ENCODE measurements around the gene UNC45A. TPM values are rescaled to one million over a fixed set of nuclear protein-coding genes. Genes with fewer than 3 reads are reported as not detected.
A peak's percentile ranks its signal among the peaks of the same experiment; 100 is the strongest.
"Not testable (repeated sequence)": the region's sequence is repeated elsewhere in the genome, so short reads cannot be mapped to it uniquely, and the experiment has no call there.

Gene UNC45A
- total and polyA plus RNA-seq, 5 donors = 24.0 to 32.8 (median 28.4) TPM

DNA sequence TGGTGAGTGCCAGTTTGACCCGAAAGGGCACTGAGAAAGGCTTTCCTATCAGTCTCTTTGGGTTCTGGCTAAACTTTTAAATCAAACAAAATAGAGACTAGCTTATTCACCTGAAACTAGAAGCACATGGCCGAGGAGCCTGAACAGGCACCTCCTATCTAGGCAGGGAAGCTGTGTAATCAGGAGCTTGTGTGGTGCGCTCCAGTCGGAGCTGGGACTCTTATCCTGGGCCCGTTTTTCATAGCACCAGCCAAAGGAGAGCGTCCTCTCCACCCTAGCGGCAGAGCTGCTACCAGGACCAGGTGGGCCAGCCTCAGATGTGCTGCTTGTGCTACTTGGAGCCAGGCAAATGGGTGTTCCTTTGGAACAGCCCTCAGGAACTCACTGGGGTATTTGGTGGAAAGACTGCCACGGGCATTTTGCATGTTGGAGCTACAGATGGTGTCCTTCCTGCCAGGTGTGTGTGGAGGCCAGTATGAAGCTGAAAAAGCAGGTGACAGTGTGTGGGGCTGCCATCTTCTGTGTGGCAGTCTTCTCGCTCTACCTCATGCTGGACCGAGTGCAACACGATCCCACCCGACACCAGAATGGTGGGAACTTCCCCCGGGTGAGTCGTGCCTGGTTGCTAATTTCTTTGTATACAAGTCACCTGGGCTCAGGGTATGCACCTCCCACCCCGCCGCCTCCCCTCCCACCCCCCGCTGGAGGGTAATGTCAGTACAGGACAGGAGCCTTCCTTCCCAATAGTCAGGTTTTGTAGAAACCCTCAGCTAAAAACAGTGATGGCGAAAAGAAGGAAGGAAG, 31.1 kb upstream of the UNC45A start:
- 67% methylated on average over 18 of the region's 18 CpGs for WGBS
- Histone ChIP-seq H3K9me3 (ENCODE audit: control insufficient read depth, low read length) (no peaks in the 10 kb centered on the region), H3K4me1 (ENCODE audit: control insufficient read depth, insufficient read depth, low read length) (peaks cover 13% of the 10 kb centered on the region), H3K27me3 (ENCODE audit: control insufficient read depth, insufficient read depth) (no peaks in the 10 kb centered on the region), H3K27ac (ENCODE audit: low read length) (peak overlapping the region; percentile 88), H3K4me3 (ENCODE audit: low read length) (peak overlapping the region; percentile 83)
- DNase-seq (peak in 2 of 3 donors; percentile 47 to 55), ATAC-seq (peak in 1 of 2 donors; percentile 2)
- intact Hi-C loops (cut with DNase I) = loop anchor here in 2 of 4 donors (2.0 to 5.0 kb wide), 2 partner anchors 27 to 33 kb away; partner anchors contain the start of gene UNC45A (in 1 of the 2)

DNA sequence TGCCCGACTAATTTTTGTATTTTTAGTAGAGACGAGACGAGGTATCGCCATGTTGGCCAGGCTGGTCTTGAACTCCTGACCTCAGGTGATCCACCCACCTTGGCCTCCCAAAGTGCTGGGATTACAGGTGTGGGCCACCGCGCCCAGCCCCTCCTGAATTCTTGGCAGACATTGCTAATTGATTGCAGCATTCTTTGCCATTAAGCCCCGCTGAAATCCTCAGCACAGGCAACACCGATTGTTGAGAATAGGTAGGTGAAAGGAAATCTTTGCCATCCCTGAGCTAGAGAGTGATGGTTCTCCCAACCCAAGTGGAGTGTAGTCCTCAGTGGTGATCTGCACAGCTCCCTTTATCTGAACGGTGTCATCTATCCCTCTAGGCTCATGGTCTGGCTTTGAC, 30.3 kb upstream of the UNC45A start:
- intact Hi-C loops (cut with DNase I) = loop anchor here in 1 of 4 donors (5.0 kb wide), 1 partner anchor 33 kb away; the partner anchor contains the start of gene UNC45A
- WGBS = 96% methylated on average over 9 of the region's 9 CpGs
- no peaks in the 10 kb centered on the region for H3K27me3 ChIP-seq (ENCODE audit: control insufficient read depth, insufficient read depth)
- ATAC-seq (no peak), DNase-seq (peak in 1 of 3 donors; percentile 46)
- H3K27ac ChIP-seq (ENCODE audit: low read length) = no peak overlapping the region
- peaks cover 13% of the 10 kb centered on the region for H3K4me1 ChIP-seq (ENCODE audit: control insufficient read depth, insufficient read depth, low read length)
- no peaks in the 10 kb centered on the region for H3K9me3 ChIP-seq (ENCODE audit: control insufficient read depth, low read length)
- H3K4me3 ChIP-seq (ENCODE audit: low read length) = no peak overlapping the region

DNA sequence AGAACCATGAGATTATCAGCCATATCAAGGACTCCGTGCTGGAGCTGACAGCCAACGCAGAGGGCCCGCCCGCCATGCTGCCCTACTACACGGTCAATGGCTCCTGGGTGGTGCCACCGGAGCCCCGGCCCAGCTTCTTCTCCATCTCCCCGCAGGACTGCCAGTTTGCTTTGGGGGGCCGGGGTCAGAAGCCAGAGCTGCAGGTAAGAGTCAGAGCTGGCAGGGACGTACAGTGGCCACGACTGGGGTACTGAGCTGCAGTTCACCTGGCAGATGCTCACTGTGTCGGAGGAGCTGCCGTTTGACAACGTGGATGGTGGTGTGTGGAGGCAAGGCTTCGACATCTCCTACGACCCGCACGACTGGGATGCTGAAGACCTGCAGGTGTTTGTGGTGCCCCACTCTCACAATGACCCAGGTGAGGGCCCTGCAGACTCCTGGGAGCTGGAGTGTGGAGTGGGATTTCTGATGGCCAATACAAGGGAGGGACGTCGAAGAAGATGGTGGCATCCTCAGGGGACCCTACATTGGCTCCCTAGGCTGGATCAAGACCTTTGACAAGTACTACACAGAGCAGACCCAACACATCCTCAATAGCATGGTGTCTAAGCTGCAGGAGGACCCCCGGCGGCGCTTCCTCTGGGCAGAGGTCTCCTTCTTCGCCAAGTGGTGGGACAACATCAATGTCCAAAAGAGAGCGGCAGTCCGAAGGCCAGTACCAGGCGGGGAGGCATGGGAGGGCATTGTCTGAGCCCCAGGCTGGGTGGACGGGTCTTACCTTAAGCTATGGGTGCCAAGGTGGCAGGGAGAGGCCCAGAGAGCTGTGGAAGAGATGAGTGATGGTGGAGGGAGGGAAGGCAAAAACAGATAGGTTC, 29.5 kb upstream of the UNC45A start:
- ATAC-seq (no peak), DNase-seq (peak in 2 of 3 donors; percentile 47 to 48)
- 96% methylated on average over 28 of the region's 28 CpGs for WGBS
- Histone ChIP-seq H3K27me3 (ENCODE audit: control insufficient read depth, insufficient read depth) (no peaks in the 10 kb centered on the region), H3K4me3 (ENCODE audit: low read length) (no peak overlapping the region), H3K9me3 (ENCODE audit: control insufficient read depth, low read length) (no peaks in the 10 kb centered on the region), H3K4me1 (ENCODE audit: control insufficient read depth, insufficient read depth, low read length) (peaks cover 13% of the 10 kb centered on the region), H3K27ac (ENCODE audit: low read length) (no peak overlapping the region)
- intact Hi-C loops (cut with DNase I) = no loop called here

DNA sequence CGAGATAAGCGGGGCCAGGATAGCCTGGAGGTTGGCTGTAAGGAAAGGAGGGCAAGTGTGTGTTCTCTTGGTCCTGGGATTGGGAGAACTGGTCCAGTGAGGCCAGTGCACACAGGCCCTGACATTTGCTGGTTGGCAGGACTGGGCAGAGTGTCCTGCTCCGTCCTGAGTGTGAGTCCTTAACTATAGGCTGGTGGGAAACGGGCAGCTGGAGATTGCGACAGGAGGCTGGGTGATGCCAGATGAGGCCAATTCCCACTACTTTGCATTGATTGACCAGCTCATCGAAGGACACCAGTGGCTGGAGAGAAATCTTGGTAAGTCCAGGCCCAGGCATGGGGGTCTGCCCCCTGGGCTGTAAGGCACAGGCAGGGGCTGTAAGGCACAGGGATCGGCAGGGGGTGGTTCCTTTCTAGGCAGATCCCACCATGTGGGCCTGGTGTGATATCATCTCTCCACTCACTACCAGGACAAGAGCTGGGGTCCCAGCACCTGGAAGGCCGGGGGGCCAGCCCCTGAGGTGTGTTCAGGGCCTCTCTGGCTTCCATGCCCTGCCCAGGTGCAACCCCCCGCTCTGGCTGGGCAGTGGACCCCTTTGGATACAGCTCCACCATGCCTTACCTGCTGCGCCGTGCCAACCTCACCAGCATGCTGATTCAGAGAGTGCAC, 28.8 kb upstream of the UNC45A start:
- DNase-seq (peak in 2 of 3 donors; percentile 57), ATAC-seq (no peak)
- Histone ChIP-seq H3K27me3 (ENCODE audit: control insufficient read depth, insufficient read depth) (no peaks in the 10 kb centered on the region), H3K4me1 (ENCODE audit: control insufficient read depth, insufficient read depth, low read length) (peaks cover 13% of the 10 kb centered on the region), H3K27ac (ENCODE audit: low read length) (no peak overlapping the region), H3K4me3 (ENCODE audit: low read length) (no peak overlapping the region), H3K9me3 (ENCODE audit: control insufficient read depth, low read length) (no peaks in the 10 kb centered on the region)
- intact Hi-C loops (cut with DNase I) = no loop called here
- 99% methylated on average over 11 of the region's 11 CpGs for WGBS

DNA sequence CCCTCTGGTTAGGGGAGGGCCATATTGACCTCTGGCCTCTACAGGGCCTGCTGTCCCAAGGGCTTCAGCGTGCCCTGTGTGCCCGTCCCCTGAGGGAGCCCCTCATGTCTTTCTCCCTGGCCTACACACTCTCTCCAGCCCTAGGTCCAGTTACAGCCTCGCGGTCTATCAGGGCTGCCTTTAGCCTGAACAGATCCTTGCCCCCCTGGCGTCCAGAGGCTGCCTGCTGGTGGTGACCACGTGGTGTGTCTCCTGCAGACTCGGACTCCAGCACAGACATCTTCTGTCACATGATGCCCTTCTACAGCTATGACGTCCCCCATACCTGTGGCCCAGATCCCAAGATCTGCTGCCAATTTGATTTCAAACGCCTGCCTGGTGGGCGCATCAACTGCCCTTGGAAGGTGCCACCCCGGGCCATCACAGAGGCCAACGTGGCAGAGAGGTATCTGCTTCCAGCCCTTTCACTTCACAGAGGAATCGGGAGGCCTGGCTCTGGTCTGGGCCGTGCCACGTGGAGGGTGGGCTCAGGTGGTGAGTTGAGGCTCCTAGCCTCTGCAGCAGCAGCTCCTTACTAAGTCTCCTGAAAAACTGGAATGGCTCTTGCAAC, 27.9 kb upstream of the UNC45A start:
- ATAC-seq (no peak), DNase-seq (peak in 2 of 3 donors; percentile 51 to 59)
- Histone ChIP-seq H3K4me3 (ENCODE audit: low read length) (no peak overlapping the region), H3K27ac (ENCODE audit: low read length) (peak overlapping the region; percentile 76), H3K9me3 (ENCODE audit: control insufficient read depth, low read length) (no peaks in the 10 kb centered on the region), H3K4me1 (ENCODE audit: control insufficient read depth, insufficient read depth, low read length) (peaks cover 10% of the 10 kb centered on the region), H3K27me3 (ENCODE audit: control insufficient read depth, insufficient read depth) (no peaks in the 10 kb centered on the region)
- whole genome bisulfite sequencing = 78% methylated on average over 15 of the region's 15 CpGs
- intact Hi-C loops (cut with DNase I) = no loop called here

DNA sequence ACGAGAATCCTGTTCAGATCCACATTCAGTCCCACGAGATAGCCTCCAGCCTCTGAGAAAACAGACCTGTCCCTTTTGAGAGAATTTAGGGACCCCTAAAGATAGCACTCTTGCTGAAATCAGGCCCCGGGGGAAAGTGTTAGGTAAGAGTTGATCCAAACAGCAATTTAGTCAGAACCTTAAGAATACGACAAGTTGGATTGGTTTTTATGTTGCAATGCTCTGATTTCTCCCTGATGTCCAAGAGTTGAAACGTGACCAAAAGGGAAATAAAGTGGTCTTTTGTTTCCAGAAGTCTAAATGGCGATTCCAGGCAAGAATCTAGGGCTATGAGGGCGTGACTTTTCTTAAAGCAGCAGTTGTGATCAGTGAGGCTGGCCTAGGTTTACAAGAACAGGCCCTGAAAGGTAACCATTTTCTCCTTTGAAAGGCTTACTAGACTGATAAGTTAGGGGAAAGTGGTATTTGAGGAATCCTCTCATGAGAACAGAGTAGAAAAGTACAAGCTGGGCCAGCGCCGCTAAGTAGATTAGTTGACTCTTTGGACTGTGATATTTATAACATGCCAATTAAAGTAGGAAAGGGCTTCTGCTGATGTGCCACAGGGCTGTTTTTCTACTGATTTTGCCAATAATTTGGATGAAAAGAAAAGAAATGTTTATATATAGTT, 27.1 kb upstream of the UNC45A start:
- Histone ChIP-seq H3K4me1 (ENCODE audit: control insufficient read depth, insufficient read depth, low read length) (peaks cover 10% of the 10 kb centered on the region), H3K4me3 (ENCODE audit: low read length) (no peak overlapping the region), H3K27ac (ENCODE audit: low read length) (peak overlapping the region; percentile 76), H3K27me3 (ENCODE audit: control insufficient read depth, insufficient read depth) (no peaks in the 10 kb centered on the region), H3K9me3 (ENCODE audit: control insufficient read depth, low read length) (no peaks in the 10 kb centered on the region)
- intact Hi-C loops (cut with DNase I) = no loop called here
- DNase-seq (peak in 2 of 3 donors; percentile 31 to 69), ATAC-seq (peak; percentile 6 to 24)
- WGBS = 38% methylated on average over 9 of the region's 9 CpGs

DNA sequence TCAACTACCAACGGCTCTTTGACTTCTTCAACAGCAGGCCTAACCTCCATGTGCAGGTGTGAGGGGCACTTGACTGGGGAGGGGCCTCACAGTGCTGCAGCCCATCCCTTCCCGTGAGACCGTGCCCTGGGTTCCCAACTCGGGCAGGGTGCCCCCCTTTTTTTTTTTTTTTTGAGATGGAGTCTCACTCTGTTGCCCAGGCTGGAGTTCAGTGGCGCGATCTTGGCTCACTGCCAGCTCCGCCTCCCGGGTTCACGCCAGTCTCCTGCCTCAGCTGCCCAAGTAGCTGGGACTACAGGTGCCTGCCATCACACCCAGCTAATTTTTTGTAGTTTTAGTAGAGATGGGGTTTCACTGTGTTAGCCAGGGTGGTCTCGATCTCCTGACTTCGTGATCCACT, 25.6 kb upstream of the UNC45A start:
- H3K4me3 ChIP-seq (ENCODE audit: low read length); ATAC-seq; intact Hi-C loops (cut with DNase I); H3K27ac ChIP-seq (ENCODE audit: low read length); H3K27me3 ChIP-seq (ENCODE audit: control insufficient read depth, insufficient read depth); H3K9me3 ChIP-seq (ENCODE audit: control insufficient read depth, low read length); H3K4me1 ChIP-seq (ENCODE audit: control insufficient read depth, insufficient read depth, low read length): not testable (repeated sequence)
- WGBS = 86% methylated on average over 11 of the region's 11 CpGs
- DNase-seq = peak in 1 of 3 donors; percentile 64

DNA sequence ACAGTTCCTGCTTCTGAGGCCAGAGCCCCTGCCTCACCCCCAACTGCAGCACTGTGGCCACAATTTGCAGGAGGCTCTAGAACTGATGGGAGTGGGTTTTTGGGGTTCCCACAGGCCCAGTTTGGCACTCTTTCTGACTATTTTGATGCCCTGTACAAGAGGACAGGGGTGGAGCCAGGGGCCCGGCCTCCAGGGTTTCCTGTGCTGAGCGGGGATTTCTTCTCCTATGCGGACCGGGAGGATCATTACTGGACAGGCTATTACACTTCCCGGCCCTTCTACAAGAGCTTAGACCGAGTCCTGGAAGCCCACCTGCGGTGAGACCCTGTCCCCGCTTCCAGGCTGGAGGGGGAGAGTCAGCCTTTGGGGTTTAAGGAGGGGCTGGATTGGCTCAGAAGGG, 25.1 kb upstream of the UNC45A start:
- no peak for ATAC-seq
- no peak overlapping the region for H3K4me3 ChIP-seq (ENCODE audit: low read length)
- H3K27ac ChIP-seq (ENCODE audit: low read length) = no peak overlapping the region
- 96% methylated on average over 8 of the region's 8 CpGs for WGBS
- H3K9me3 ChIP-seq (ENCODE audit: control insufficient read depth, low read length) = no peaks in the 10 kb centered on the region
- intact Hi-C loops (cut with DNase I) = no loop called here
- DNase-seq = peak in 1 of 3 donors; percentile 12
- H3K4me1 ChIP-seq (ENCODE audit: control insufficient read depth, insufficient read depth, low read length) = peaks cover 8% of the 10 kb centered on the region
- H3K27me3 ChIP-seq (ENCODE audit: control insufficient read depth, insufficient read depth) = no peaks in the 10 kb centered on the region

DNA sequence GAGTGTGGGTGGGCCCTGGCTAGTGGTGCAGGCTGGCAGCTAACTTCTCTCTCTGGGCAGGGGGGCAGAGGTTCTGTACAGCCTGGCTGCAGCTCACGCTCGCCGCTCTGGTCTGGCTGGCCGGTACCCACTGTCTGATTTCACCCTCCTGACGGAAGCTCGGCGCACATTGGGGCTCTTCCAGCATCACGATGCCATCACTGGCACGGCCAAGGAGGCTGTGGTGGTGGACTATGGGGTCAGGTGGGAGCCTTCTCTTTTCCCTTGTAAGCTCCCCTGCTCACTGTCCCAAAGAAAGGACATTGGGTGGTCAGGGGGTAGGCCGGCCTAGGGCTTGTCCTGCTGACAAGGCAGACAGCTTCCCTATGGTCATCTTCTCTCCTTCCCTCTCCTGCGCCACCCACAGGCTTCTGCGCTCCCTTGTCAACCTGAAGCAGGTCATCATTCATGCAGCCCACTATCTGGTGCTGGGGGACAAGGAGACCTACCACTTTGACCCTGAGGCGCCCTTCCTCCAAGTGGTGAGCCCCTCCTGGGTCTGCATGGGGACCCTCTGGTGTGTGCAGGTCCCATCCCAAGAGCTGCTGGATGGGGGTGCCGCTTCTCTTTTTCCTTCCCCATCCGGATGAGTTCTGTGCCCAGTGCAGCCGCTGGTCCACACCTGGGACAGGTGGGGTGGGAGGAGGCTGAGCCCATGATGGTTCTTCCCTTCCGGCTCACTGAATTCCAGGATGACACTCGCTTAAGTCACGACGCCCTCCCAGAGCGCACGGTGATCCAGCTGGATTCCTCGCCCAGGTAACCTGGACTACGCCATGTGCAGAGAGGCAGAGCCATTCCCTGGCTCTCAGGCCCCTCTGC, 24.4 kb upstream of the UNC45A start:
- no peaks in the 10 kb centered on the region for H3K27me3 ChIP-seq (ENCODE audit: control insufficient read depth, insufficient read depth)
- H3K9me3 ChIP-seq (ENCODE audit: control insufficient read depth, low read length) = no peaks in the 10 kb centered on the region
- H3K4me3 ChIP-seq (ENCODE audit: low read length) = no peak overlapping the region
- no peak overlapping the region for H3K27ac ChIP-seq (ENCODE audit: low read length)
- intact Hi-C loops (cut with DNase I) = no loop called here
- 94% methylated on average over 24 of the region's 24 CpGs for WGBS
- H3K4me1 ChIP-seq (ENCODE audit: control insufficient read depth, insufficient read depth, low read length) = peaks cover 8% of the 10 kb centered on the region
- peak in 1 of 3 donors; percentile 36 for DNase-seq
- ATAC-seq = no peak

Data from right cardiac atrium (tissue), 5 donors.